Endometrium (tissue), 2 donors: ENCODE data around the gene NR3C1.

Experiments used
- FAIRE-seq: peaks from 2 replicates; lab custom pipeline; 2012; peaks lifted over from hg19 to GRCh38; lab: Jason Lieb, UNC
- donor health status: control.
- donor health status: control.

NR3C1 gene

DNA sequence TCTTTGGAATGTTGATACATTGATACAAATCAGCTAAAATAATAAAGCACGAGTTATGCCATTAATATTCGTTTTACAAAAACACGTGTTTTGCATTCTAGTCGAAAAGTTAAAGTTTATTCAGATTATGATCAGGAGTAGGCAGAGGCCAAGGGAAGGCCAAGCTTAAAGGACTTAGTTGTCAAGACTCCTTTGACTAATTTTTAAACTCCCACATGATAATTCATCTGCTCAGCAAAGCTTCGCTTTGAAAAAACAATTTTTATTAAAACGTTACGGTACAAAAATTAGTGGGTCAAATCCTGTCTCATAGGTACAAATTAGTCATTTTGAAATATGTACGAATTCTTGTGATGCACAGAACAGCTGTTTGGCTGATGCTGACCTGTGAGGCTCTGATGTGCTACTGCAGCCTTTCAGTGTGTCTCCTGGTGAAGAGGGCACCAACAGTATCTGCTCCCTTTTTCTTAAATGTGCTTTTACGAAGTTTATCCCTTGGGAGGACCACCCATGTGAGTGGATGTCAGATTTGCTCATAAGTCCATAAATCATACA, 23.0 kb upstream of the NR3C1 start:
- FAIRE-seq: peak; percentile 80

DNA sequence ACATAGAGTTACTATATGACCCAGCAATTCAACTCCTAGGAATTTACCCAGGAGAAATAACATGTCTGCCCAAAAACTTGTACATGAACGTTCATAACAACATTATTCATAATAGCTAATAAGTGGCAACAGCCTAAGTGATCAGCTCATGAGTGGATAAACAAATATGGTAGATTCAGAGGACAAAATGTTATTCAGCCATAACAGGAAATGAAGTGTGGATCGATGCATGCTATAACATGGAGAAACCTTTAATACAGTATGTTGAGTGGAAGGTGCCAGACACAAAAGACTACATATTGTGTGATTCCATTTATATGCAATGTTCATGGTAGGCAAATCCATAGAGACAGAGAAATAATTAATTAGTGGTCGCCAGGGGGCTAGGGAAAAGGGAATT, 22.3 kb upstream of the NR3C1 start:
- no peak for FAIRE-seq

DNA sequence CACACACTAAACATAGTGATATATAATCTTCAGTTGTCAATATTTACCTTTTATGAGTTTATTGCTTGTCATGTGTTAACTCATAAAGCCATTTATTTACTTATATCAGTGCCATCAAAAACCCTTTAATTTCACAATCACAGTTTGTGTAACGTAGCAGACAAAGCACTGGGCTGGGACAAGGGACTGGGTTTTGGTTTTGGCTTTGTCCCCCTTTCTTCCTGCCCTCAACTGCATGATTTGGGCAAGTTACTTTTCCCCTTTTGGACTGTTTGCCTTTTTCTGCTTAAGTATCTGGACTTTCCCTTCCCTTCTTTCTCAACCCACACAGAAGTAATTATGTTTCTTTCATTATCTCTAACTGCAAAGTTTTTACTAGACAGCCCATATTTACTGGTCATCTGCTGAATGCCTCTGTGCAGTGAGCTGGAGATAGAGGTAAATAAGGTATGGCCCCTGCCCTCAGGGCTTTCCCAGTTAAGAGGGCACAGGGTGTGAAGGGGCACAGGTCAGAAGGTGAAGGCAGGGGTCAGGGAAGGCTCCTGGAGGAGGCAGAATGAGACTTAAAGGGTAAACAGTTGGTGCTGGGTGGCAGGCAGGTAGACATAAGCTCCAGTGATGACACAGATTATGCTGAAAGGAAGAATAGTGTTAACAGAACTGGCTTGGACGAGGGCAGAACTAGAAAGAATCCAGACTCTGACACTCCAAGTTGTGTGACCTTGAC, 14.8 kb upstream of the NR3C1 start:
- FAIRE-seq: no peak

DNA sequence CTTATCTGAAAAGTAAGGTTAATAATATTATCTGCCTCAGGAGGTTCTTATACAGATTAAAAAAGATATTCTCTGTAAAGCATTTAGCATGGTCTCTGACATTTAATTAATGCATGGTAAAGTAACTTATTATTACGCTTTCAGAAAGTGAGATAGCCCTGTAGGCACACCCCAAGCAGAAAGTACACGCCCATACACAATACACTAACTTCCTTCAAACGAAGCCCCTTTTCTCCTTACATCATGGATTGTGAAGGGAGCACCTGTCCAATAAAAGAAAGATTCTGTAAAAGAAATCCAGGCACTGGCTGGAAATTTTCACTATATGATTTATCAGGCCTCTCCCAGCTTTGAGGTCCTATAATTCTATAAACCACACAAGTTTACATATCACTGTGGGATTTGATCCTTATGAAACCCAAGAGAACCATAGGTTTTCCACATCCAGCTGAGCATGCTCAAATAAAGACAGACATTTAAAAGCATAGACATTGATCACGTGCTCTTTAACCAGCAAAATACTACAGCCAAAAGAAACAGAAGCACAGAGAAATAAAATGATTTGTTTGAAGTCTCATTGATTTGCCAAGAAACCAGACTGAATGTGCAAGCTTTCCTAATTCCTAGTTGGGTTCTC, 14.1 kb upstream of the NR3C1 start:
- FAIRE-seq: no peak

DNA sequence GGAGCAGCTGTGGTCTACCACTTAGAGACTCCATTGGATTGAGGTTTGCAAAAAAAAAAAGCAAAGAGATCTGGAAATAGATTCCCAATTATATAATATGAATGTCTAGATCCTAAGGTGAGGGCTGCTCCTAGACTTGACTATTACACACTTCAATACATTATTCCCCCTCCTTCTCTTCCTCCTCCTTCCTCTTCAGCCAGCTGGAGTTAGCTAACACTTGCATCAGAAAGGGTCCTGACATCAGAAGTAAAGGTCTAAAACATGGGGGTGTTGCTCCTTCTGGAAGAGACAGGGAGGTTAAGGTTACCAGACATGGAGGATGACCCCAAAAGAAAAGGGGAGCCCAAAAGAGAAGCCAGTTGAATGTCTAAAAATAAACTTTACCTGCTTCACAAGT, 12.9 kb upstream of the NR3C1 start:
- FAIRE-seq: no peak

DNA sequence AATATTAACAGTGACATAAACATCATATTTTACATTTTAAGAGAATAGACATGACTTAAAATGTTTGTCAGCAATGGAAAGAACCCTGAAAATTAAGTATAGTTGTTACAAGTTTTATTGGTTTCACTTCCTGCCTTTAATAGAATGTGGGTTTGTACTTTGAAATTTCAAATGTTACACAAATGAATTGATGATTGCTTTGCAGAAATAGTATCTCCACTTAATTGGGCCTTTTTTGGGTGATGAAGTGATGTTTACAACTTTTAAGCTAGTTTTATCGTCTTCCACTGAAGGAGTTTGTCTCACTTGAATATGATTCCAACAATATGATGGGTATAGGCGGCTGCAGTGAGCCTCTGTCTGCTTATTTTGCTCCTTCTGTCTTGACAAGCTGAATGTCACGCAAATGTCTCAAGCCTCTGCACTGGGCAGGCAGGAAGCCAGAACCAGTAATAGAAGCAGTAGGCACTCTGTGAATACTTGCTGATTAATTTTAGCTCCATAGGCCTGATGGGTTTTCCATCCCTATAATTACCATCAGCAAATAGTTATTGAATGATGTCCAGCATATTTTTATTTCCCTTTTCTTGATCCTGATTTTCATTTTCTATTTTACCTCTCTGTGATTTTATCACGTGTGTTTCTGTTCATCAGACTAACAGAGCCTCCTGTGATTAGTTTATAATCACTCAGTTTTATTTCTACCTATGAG, 10.6 kb upstream of the NR3C1 start:
- no peak for FAIRE-seq

DNA sequence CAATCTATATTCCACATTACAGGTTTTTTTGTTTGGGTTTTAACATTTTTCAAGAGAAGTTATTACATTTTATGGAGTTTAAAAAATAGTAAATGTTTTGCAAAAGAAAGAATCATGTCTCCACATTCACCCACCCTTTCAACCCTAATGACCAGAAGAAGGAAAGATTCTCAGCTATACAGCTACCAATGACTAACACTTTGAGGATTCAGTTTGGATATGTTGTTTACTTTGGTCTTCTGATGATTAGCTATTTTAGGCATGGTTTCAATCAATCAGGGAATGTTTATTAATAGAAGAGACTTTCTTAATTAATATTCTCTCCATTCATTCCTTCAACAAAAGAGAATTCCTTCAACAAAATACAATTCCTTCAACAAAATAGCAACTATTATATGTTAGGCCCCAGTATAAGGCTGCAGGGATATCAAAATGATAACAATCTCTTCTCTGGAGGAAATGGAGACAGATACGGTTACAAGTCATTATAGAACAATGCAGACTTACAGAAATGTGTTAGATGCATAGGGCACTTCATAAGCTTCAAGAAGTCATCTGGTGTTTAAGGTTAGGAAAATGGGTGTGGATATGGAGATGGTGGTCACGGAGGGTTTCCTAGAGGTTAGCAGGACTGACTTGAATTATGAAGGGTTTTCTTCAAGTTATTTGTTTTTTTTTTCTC, 9.3 kb upstream of the NR3C1 start:
- no peak for FAIRE-seq

DNA sequence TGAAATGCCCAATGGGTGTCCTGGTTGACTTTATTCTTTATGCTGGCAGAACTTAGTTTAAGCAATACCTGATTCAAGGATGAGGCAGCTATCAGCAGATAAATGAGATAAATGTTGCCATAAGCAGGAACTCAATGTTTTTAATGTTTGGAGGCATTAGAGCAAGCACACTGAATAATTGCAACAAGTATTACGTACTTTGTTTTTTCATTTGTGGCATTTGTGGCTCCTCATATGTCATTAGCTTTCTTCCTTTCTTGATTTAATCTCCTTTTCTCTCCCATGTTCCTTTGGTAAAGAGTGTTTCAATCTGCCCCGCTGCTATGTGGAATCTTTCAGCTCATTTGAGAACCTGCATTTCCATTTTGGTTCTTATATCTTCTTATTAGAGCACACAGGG, 6.4 kb upstream of the NR3C1 start:
- no peak for FAIRE-seq

DNA sequence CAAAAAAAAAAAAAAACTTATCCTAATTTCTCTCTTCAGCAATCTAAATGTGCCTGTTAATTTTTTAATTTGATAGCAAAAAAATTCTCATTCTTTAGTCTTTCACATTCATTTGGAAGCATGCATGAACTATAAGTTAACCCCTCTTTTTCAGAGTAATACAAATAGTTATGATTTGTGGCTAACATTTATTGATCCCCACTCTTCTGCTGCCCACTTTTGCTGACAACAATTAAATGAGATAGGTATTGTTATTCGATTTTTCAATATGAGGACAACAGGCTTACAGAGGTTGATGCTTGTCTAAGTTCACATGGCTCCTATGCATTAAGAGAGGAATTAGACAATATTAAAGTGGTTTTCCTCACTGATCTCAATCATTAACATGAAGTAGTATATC, 2.9 kb upstream of the NR3C1 start:
- no peak for FAIRE-seq

DNA sequence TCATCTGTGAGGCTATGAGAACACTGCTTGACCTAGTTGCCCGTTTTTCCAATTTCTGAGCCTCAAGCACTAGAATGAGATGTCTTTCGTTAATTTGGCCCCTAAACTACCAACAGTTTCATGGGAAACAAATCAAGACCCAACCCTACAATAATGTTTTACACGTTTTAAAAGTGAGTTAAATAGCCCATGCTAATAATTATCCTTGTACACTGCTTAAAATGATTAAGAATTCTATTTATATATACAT, 2.3 kb upstream of the NR3C1 start:
- FAIRE-seq: no peak

DNA sequence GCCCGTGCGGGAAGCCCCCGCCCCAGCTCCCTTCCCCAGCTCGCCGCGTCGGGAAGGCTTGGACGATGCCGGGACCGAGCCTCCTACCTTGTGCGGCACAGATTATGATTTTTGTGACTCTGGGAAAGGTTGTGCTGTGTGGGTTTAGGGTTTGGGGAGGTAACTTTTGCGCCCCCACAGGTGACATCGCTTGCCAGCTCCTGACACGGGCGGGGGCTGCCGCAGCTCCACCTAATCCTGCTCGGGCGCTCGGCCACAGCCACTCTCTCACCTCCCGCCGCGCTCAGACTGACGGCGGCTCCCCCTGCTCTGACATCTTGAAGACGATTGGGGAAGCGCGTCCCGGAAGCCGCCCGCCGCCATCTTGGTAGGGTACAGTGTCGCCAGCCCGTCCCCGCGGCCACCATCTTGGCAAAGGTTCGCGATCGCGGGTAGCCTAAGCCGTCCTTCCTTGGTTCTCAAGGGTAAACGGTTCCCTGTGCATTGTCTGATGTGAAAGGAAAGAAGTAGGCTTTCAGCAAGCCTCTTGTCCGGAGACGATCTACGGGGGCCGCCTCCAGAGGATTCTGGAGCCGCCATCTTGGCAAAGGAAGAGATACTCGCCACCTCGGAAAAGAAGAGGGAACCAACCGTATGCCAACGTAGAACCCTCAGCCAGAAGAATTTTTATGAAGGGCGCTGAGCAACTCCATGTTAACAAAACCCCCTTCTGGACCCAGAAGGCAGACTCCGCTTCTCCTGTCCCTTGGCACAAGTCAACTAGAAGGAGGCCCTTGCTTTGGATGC, 1.8 kb upstream of the NR3C1 start:
- no peak for FAIRE-seq

DNA sequence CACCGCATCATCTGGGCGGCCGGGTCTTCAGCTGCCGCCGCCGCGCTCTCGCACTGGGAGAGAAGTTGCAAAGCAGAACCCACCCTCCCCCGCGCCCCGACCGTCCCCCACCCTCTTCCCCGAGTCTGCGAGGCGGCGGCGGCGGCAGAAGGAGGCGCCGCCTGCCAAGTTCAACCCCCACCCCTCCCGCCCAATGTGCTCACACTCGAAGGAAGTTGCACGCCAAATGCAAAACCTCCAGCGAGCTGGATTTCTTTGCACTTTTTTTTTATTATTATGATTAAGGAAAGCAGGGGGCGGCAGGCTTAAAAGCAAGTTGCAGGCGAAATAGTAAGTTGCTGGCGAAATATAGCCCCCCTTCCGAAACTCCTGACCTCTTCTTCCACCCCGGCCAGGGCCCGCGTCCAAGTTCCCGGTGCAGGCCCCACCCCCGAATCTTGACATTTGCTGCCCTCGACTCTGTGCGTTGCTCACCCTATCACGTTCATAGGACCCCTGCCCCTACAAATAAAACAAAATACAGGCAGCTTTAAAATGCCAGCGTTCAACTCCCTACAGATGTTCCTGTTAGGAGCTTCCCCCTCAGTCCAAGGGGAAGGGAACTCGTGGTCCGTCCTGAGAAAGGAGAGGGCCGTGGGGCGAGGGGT, 1.1 kb upstream of the NR3C1 start:
- FAIRE-seq: no peak

DNA sequence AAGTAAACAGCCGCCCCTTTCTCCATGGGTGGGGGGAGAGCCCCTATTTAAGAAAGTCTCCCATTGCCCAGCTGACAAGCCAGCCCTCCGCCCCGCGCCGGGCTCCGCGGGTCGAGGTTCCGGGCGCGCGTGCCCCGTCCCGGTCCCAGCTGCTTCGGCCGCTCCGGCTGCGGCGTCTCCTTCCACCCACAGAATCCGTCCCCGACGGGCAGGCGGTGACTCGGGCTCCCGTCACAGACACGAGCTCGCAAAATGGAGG, 223 bp downstream of the NR3C1 start:
- no peak for FAIRE-seq

DNA sequence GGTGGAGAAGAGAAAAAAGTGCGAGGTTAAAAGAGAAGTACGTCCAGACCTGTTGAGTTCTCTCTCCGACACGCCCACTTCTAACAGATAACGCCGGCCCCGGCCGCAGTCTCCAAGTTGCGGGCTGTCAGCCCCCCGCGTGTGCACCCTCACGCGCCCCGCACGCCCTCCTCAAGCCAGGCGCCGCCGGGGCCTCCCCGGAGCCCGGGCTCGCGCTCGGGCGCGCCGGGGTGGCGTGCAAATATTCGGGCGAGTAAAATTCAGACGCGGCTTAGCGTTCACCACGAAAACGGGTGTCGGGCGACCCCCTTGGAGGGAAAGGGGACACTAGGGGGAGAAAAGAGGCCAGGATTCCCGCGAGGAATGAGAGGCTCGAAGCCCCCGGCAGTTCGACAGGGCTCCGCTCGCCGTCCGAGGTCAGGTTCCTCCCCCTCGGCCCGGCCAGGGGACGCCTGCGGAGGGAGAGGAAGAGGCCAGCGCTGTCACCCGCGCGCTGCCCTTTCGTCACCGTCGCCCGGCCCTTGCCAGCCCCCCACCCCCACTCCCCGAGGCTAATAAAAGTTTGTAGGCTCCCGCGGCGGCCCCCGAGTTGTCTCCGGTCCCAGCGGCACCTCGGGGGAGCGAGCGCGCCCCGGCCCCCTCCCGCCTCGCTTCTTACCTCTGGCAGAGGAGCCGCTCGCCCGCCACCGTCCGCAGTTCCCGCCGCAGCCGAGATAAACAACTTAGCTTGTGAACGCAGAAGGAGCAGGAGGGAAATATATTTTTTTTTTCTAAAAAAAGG, 743 bp downstream of the NR3C1 start:
- no peak for FAIRE-seq

DNA sequence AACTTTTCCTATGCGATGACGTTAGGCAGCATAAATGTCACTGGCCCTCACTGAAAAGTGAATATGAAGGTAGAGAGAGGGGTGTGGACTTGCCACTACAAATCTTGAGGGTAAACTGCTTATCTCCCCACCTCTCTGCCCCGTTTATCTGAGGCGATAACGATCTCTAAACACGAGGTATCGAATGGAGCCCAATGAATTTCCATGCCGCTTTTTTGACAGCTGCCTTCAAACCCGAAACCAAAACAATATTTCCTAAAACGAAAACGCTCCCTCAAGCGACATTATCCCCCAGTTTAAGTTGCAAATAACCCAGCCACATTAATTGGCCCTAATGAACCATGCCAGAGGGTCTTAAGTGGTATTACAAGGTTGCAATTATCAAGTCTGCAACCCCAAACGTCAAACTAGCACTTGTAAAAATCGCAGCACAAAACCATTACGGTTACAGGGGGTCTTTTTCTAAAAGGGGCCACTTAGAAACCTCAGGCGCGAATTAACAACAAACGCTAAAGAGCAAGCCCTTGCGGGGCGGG, 1.4 kb downstream of the NR3C1 start:
- FAIRE-seq: no peak

DNA sequence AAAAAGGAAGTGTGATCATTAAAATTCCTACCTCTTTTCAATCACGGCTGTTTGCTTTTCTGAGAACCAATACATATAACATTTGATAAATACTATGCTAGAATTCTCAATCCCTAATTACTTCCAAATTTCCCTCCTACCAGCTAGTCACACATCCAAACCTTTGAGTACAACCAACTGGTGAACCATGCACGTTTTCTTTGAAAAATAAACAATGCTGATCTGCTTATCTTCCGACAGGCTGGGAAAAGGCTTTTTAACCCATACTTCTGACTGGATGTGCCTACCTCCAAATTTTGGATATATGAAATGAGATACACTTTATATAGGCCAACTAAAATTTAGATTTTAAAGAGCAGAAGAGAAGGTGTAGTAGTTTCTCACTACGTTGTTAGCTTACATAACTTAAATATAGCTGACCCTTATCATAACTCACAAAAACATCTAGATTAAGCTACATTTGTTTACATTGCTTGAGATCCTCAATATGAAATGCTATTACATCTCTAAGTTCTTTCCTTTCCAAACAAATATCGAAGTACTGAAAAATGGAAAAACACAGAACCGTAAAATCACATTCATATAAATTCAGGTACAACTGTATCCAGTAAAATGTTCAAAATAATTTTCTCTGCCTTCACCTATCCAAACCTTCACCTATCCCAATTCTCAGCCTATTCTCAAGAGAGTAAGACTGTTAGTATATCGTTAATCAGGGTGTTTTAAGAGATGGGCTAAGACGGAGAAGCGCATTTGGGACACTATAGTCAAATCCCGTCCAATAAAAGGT, 2.1 kb downstream of the NR3C1 start:
- FAIRE-seq: no peak

DNA sequence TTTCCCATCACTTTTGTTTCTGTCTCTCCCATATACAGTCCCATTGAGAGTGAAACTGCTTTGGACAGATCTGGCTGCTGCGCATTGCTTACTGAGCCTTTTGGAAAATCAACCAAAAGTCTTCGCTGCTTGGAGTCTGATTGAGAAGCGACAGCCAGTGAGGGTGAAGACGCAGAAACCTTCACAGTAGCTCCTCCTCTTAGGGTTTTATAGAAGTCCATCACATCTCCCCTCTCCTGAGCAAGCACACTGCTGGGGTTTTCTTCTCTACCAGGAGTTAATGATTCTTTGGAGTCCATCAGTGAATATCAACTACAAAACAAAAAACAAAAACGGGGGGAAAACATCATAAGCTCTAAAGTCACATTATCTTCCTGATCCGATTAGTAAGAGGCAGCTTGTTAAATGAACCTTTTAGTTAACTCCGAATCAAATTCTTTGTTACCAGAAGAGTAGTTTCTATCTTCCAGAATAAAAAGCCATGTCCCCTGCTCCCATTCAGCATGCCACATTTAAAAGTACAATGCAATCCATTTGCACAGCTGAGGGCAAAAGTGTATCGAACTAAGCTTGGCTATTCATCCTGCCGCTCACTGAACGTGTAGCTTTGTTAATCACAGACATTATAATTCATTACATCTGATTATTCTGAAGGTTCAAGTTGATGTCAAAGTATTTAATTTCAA, 2.8 kb downstream of the NR3C1 start:
- FAIRE-seq: no peak

DNA sequence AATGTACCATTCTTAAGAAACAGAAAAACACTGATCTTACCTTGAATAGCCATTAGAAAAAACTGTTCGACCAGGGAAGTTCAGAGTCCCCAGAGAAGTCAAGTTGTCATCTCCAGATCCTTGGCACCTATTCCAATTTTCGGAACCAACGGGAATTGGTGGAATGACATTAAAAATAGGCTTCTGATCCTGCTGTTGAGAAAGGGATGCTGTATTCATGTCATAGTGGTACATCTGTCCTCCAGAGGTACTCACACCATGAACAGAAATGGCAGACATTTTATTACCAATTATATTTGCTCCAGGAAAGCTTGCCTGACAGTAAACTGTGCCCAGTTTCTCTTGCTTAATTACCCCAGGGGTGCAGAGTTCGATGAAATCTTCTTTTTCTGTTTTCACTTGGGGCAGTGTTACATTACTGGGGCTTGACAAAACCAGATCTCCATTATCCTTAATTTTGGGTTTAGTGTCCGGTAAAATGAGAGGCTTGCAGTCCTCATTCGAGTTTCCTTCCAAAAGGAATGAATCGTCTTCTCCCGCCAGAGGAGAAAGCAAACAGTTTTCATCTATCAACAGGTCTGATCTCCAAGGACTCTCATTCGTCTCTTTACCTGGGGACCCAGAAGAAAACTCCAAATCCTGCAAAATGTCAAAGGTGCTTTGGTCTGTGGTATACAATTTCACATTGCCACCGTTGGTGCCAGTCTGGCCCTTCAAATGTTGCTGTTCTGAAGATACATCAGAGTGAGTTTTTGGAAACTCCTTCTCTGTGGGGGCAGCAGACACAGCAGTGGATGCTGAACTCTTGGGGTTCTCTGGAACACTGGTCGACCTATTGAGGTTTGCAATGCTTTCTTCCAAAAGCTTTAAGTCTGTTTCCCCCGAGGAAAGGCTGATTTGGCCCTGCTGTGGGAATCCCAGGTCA, 3.6 kb downstream of the NR3C1 start:
- no peak for FAIRE-seq
